ENCODE measurements around the gene PLA2G1B.

Gene PLA2G1B

GRCh38 chr12:120327593-120327992, at the start of gene PLA2G1B:
Gene PLA2G1B (minus strand): TSS chr12:120327779. CDS start chr12:120327753, 26 bp downstream.
- DNase-seq (ENCODE audit: low read depth), result no peak

- DNase-seq (ENCODE audit: low read depth), result no peak
These were observed 49.5 kb upstream of the PLA2G1B start for GRCh38 chr12:120376934-120377572.

- no peak for DNase-seq (ENCODE audit: low read depth)
These were observed 48.8 kb upstream of the PLA2G1B start for GRCh38 chr12:120376416-120376815.

GRCh38 chr12:120376009-120376408, 48.4 kb upstream of the PLA2G1B start:
- no peak for DNase-seq (ENCODE audit: low read depth)

- DNase-seq (ENCODE audit: low read depth), result no peak
These were observed 46.1 kb upstream of the PLA2G1B start for GRCh38 chr12:120373683-120374082.

GRCh38 chr12:120370343-120371243, 43.0 kb upstream of the PLA2G1B start:
- DNase-seq (ENCODE audit: low read depth), result no peak

GRCh38 chr12:120369603-120370342, 42.2 kb upstream of the PLA2G1B start:
- DNase-seq (ENCODE audit: low read depth), result no peak

- no peak for DNase-seq (ENCODE audit: low read depth)
These were observed 41.4 kb upstream of the PLA2G1B start, which contains the start of gene MSI1 for GRCh38 chr12:120368789-120369602. Gene MSI1 (minus strand): TSS chr12:120369164. CDS start chr12:120369091, 73 bp downstream.

- no peak for DNase-seq (ENCODE audit: low read depth)
These were observed 40.6 kb upstream of the PLA2G1B start for GRCh38 chr12:120367924-120368788.

- no peak for DNase-seq (ENCODE audit: low read depth)
These were observed 39.8 kb upstream of the PLA2G1B start for GRCh38 chr12:120367233-120367923.

GRCh38 chr12:120366845-120367232, 39.3 kb upstream of the PLA2G1B start:
- no peak for DNase-seq (ENCODE audit: low read depth)

GRCh38 chr12:120366341-120366705, 38.7 kb upstream of the PLA2G1B start:
- DNase-seq (ENCODE audit: low read depth), result no peak

- DNase-seq (ENCODE audit: low read depth), result no peak
These were observed 38.2 kb upstream of the PLA2G1B start for GRCh38 chr12:120365675-120366340.

- no peak for DNase-seq (ENCODE audit: low read depth)
These were observed 36.9 kb upstream of the PLA2G1B start for GRCh38 chr12:120364487-120364886.

- no peak for DNase-seq (ENCODE audit: low read depth)
These were observed 35.8 kb upstream of the PLA2G1B start for GRCh38 chr12:120363274-120363855.

- DNase-seq (ENCODE audit: low read depth), result no peak
These were observed 35.1 kb upstream of the PLA2G1B start for GRCh38 chr12:120362516-120363273.

- DNase-seq (ENCODE audit: low read depth), result no peak
These were observed 34.1 kb upstream of the PLA2G1B start for GRCh38 chr12:120361506-120362208.

GRCh38 chr12:120359128-120359527, 31.5 kb upstream of the PLA2G1B start:
- no peak for DNase-seq (ENCODE audit: low read depth)
